ENCODE data around the gene GP1BB.

The GP1BB gene

DNA sequence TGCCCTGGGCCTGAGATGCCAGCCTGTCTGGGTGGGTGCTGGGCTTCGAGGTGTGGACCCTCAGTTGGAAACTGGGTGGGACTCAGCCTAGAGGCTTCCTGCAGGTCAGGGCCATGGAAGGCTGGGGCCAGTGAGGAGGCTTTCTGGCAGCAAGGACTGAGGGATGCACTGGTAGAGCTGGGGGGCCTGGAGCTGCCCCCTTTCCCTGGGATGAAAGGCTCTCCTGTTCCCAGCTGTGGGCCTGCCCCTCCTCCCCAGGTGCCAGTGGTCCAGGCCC lies 6.6 kb upstream of the GP1BB start:
- no peaks in the 10 kb centered on the region for H3K27me3 ChIP-seq (ENCODE audit: control insufficient read depth, insufficient read depth, low read length)
- H3K27ac ChIP-seq: no peak overlapping the region
- H2AFZ ChIP-seq: no peak overlapping the region
- no peaks in the 10 kb centered on the region for H3K4me1 ChIP-seq
- no peaks in the 10 kb centered on the region for H3K36me3 ChIP-seq (ENCODE audit: control insufficient read depth, insufficient read depth, low read length)
- no peak overlapping the region for H3K4me2 ChIP-seq (ENCODE audit: low read length)
- H3K9me3 ChIP-seq (ENCODE audit: control insufficient read depth, low read length): no peaks in the 10 kb centered on the region
- H3K79me2 ChIP-seq: no peaks in the 10 kb centered on the region
- no peak overlapping the region for H3K9ac ChIP-seq
- no peak for TF ChIP-seq CTCF (IDR thresholded peaks at IDR 0.05)
- H3K4me3 ChIP-seq (ENCODE audit: low read depth, low read length): no peak overlapping the region

- H3K4me1 ChIP-seq: no peaks in the 10 kb centered on the region
- H3K27ac ChIP-seq: no peak overlapping the region
- no peaks in the 10 kb centered on the region for H3K79me2 ChIP-seq
- no peaks in the 10 kb centered on the region for H3K27me3 ChIP-seq (ENCODE audit: control insufficient read depth, insufficient read depth, low read length)
- H3K4me2 ChIP-seq (ENCODE audit: low read length): no peak overlapping the region
- no peak overlapping the region for H2AFZ ChIP-seq
- H3K4me3 ChIP-seq (ENCODE audit: low read depth, low read length): no peak overlapping the region
- H3K36me3 ChIP-seq (ENCODE audit: control insufficient read depth, insufficient read depth, low read length): no peaks in the 10 kb centered on the region
- H3K9me3 ChIP-seq (ENCODE audit: control insufficient read depth, low read length): no peaks in the 10 kb centered on the region
- no peak overlapping the region for H3K9ac ChIP-seq
- no peak for TF ChIP-seq CTCF (IDR thresholded peaks at IDR 0.05)
Observed at GRCh38 chr22:19717181-19717580, 6.2 kb upstream of the GP1BB start.

GRCh38 chr22:19717691-19718455 lies 5.5 kb upstream of the GP1BB start:
- Histone ChIP-seq H3K27ac (no peak overlapping the region), H3K9me3 (ENCODE audit: control insufficient read depth, low read length) (no peaks in the 10 kb centered on the region), H3K79me2 (no peaks in the 10 kb centered on the region), H3K36me3 (ENCODE audit: control insufficient read depth, insufficient read depth, low read length) (no peaks in the 10 kb centered on the region), H3K4me1 (no peaks in the 10 kb centered on the region), H3K4me3 (ENCODE audit: low read depth, low read length) (peak overlapping the region; percentile 50), H3K27me3 (ENCODE audit: control insufficient read depth, insufficient read depth, low read length) (no peaks in the 10 kb centered on the region), H2AFZ (no peak overlapping the region), H3K9ac (no peak overlapping the region), H3K4me2 (ENCODE audit: low read length) (peak overlapping the region; percentile 91)
- TF ChIP-seq CTCF (IDR thresholded peaks at IDR 0.05): peak; percentile 75

GRCh38 chr22:19718456-19719049 lies 4.8 kb upstream of the GP1BB start:
- Histone ChIP-seq H3K4me1 (no peaks in the 10 kb centered on the region), H3K4me3 (ENCODE audit: low read depth, low read length) (peak overlapping the region; percentile 50), H3K36me3 (ENCODE audit: control insufficient read depth, insufficient read depth, low read length) (no peaks in the 10 kb centered on the region), H3K9me3 (ENCODE audit: control insufficient read depth, low read length) (no peaks in the 10 kb centered on the region), H3K27ac (peak overlapping the region; percentile 29), H3K4me2 (ENCODE audit: low read length) (peak overlapping the region; percentile 91), H3K27me3 (ENCODE audit: control insufficient read depth, insufficient read depth, low read length) (no peaks in the 10 kb centered on the region), H3K79me2 (no peaks in the 10 kb centered on the region), H3K9ac (no peak overlapping the region), H2AFZ (peak overlapping the region; percentile 58)
- no peak for TF ChIP-seq CTCF (IDR thresholded peaks at IDR 0.05)

DNA sequence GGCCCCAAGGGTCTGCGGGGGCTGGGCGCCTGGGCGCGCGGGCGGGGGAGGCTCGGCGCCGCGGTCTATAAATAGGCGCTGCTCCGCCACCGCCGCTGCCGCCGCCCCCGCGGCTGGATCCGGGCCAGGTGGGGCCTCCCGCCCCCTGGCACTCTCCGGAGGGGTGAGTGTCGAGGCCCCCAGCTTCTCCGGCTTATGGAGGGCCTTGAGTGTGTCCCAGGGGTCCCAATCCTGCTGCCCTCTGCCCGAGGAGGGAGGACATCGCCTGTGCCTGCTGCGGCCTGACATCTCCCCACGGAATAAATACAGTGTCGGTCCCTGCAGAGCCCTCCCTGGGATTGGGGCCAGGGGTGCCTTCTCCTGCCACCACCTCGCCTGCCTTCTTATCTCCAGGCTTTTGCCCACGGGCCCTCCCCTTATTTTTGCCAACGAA lies 4.3 kb upstream of the GP1BB start:
- Histone ChIP-seq H3K4me2 (ENCODE audit: low read length) (no peak overlapping the region), H3K9ac (no peak overlapping the region), H2AFZ (peak overlapping the region; percentile 58), H3K4me3 (ENCODE audit: low read depth, low read length) (peak overlapping the region; percentile 50), H3K79me2 (no peaks in the 10 kb centered on the region), H3K4me1 (no peaks in the 10 kb centered on the region), H3K9me3 (ENCODE audit: control insufficient read depth, low read length) (no peaks in the 10 kb centered on the region), H3K27ac (no peak overlapping the region), H3K27me3 (ENCODE audit: control insufficient read depth, insufficient read depth, low read length) (no peaks in the 10 kb centered on the region), H3K36me3 (ENCODE audit: control insufficient read depth, insufficient read depth, low read length) (no peaks in the 10 kb centered on the region)
- no peak for TF ChIP-seq CTCF (IDR thresholded peaks at IDR 0.05)

Data from parathyroid adenoma (tissue), 2 donors.